ENCODE results near the gene ZKSCAN3.
A peak's percentile ranks its signal among the peaks of the same experiment; 100 is the strongest.
"Not testable (repeated sequence)": the region's sequence is repeated elsewhere in the genome, so short reads cannot be mapped to it uniquely, and the experiment has no call there.

The ZKSCAN3 gene
- total RNA-seq = 3.6 to 7.9 (median 6.9) reads per million in 4 donors

DNA sequence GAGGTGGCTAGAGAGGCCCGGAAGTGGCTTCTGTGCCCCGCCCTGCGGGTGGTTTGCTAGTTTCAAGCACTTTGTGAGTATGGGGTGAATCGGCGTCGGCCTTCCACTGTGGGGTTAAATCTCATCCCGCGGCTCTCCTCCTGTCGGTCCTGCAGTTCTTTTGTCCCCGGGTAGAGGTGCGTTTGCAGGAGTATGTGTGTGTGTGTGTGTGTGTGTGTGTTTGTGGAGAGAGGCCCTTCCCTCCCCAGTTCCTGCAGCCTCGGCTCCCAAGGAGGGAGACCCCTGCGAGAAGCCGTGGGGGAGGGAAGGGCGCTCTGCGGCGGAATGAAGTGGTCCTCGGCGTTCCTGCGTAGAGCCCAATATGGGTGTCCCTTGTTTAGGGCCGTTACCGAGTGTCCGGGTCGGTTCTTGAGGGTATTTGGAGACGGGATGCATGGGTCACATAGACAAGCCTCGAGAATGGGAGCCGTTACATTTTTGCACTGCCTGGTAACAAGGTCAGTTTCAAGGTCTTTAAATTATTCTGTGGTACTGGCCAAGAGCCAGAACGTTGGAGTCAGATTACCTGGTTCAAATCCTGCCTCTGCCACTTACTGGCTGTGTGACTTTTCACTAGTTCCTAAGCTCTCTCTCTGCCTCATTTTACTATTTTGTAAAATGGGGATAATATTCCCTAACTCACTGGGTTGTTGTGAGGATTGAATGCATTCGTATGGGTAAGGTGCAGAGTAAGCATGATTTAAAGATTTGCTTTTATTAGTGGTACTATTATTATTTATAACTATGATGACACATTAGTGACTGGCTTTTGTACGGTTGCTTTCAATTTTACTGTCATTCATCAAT, at the start of gene ZKSCAN3:
TSS of gene ZKSCAN3 (plus strand) at position 56 of the 846 bp plus-strand sequence. CDS start 9,640 bp downstream, outside the sequence.
- DNase-seq = peak; percentile 56 to 87 (median 70)

DNA sequence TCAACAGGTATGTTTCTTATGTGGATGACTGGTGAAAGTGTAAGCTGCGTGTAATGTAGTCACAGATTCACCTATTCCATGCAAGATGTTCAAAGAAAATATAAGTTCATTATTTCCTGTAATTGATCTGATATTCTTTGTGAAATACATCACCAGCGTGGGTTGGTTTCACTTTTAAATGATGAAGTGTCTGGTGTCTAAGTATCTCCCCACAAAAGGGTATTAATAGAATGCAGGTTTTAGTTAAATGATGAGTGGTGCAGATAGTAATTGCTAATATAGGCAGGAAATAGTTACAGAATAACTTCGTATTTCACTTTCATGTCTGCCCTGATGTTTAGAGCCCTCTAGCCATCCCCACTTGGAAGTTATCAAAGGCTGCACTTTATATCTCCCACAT, 46.2 kb upstream of the ZKSCAN3 start:
- DNase-seq = peak in 1 of 5 donors; percentile 6

DNA sequence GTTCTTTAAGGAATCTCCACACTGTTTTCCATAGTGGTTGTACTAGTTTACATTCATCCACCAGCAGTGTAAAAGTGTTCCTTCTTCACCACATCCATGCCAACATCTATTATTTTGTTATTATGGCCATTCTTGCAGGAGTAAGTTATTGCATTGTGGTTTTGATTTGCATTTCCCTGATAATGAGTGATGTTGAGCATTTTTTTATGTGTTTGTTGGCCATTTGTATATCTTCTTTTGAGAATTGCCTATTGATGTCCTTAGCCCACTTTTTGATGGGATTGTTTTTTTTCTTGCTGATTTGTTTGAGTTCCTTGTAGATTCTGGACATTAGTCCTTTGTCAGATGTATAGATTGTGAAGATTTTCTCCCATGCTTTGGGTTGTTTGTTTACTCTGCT, 43.4 kb upstream of the ZKSCAN3 start:
- not testable (repeated sequence) for DNase-seq

DNA sequence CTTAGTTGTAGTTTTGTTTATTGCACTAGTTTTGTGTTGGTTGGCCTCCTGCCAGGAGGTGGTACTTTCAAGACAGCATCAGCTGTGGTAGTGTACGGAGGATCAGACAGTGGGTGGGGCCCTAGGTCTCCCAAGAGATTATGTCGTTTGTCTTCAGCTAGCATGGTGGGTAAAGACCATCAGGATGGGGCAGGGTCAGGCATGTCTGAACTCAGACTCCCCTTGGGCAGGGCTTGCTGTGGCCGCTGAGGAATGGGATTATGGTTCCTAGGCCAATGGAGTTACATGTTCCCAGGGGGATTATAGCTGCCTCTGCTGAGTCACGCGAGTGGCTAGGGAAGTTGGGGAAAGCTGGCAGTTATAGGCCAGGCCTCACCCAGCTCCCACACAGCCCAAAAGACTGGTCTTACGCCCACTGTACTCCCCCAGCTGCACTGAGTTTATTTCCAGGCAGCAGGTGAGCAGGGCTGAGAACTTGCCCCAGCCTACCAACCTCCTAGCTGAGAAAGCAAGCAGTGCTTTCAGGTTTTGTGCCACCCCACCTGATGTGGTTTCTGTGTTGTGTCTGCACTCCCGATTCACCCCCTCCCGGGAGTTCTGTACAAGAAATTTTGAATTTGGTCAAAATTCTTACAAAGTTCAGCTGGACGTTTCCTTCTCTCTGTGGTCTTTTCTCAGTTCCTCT, 38.5 kb upstream of the ZKSCAN3 start:
- no peak for DNase-seq

DNA sequence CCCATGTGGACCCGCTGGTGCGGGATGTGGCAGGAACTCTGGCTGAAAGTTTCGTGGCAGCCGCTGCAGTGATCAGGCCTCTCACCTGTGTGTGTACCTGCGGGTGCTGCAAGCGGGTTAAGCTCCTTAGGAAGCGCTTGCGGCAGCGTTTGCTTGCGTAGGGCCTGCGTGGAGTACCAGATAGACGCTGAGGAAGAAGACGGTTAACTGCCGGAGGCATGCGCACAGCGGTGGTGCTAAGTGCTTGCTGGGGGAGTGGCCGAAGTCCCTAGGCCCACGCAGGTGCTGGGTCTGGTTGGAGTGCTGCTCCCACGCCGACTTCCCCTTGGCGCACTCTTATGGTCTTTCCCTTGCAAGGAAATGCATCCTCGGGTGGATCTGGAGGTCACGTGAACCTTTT, 36.8 kb upstream of the ZKSCAN3 start:
- DNase-seq = no peak

DNA sequence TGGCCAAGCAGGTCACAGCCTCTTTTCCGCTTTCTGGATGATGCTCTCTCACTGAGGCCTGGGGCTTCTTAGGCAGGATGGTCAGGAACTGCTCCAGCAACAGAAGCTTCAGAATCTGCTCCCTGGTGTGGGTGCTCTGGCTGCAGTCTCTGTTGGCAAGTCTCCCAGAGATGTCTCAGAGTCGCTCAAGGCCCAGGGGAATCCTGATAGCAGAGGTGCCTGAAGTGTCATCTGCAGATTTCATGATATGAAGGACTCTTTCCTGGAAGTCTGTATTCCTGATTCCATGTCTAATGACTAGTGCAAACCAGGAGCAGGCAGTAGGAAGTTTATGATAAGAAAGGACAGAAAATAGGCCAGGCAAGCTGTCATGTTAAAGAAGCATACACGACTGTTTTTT, 34.1 kb upstream of the ZKSCAN3 start:
- no peak for DNase-seq

DNA sequence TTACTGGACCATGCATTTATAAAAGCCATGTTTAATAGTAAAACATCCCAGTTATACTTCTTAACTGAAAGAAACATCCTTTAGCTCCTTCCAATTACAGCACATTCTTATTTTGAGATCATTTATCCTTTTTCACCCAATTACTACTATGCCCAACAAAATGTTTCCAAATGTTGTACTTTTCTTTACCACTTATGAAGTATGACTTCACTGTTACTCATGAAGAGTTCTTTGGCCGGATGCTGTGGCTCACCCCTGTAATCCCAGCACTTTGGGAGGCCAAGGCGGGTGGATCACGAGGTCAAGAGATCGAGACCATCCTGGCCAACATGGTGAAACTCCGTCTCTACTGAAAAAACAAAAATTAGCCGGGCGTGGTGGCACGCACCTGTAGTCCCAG, 31.9 kb upstream of the ZKSCAN3 start:
- DNase-seq = not testable (repeated sequence)

DNA sequence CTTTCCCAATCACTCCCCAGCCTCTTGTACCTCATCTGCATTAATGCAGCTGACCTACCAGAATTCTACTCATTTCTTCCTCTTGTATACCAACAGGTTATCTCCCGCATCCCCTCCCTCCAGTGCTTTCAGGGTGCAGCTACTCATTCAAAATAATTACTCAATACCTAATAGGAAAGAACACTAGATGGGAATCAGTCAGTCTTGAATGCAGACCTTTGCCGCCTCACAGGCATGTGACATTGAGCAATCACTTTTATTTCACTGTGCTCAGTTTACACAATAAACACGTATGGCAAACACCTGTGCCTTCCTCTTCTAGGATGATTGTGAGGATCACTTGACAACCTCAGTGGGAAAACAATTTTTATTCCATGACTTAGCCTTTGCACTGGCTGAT, 27.1 kb upstream of the ZKSCAN3 start:
- no peak for DNase-seq

DNA sequence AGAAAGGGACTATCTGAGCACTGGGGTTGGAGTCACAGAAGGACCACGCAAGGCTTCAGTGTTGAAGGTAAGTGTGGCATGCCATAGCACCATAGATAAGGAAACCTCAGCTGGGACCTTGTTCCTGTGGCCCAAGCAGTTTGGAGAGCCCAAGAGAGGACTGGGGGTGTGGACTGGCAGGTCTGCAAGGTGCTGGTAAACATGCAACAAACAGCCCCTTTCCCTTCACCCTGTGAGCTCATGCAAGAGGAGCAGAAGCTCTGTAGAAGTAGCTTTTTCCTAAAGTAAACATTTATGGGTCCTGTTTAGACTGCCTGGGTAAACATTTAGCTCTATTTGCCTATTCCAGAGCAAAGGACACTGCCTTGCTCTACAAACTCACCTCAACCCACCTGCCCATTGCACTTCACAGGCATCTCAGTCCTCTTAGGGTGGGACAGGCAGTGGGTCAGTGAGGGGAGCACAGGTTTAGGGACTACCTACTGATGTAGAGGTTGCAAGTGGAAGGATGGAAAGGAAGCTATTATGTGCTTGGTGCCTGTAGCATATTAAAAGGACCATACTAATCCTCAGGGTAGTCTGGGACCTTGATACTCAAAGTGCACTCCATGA, 25.8 kb upstream of the ZKSCAN3 start:
- DNase-seq = no peak

DNA sequence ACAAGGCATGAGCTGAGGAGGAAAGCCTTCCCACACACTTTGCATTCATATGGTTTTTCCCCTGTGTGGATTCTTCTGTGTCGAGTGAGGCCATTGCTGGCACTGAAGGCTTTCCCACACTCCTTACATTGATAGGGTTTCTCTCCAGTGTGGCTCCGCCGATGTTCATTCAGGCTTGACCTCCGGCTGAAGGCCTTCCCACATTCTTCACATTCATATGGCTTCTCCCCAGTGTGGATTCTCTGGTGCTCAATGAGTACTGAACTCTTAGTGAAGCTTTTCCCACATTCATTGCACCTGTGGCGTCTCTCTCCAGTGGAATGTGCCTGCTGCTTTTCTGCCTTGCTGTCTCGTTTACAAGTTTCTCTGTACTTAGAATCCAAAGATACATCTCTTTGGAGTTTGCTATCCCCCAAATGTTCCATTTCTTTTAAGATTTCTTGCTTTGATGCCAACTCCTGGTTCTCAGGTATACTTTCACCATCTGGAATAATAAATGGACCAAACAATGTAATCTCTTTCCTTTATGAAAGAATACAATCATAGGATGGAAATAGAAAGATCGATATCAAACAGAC, 23.3 kb upstream of the ZKSCAN3 start:
- no peak for DNase-seq

DNA sequence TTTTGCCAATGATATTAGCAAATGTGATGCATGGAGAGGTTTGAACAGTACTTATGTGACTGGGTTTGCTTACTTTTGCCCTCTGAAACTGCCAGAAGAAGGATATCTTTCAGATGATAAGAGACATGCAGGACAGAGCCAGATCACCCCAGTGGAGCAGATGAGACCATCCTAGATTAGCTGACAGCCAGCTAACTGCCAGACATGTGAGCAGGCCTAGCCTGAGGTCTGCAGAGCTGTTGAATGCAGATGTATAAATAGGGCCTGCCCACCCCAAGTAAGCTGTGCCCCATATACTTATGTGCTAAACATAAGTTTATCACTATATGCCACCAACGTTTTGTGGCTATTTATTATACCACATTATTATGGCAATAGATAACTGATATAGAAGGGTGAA, 19.7 kb upstream of the ZKSCAN3 start:
- DNase-seq = no peak

DNA sequence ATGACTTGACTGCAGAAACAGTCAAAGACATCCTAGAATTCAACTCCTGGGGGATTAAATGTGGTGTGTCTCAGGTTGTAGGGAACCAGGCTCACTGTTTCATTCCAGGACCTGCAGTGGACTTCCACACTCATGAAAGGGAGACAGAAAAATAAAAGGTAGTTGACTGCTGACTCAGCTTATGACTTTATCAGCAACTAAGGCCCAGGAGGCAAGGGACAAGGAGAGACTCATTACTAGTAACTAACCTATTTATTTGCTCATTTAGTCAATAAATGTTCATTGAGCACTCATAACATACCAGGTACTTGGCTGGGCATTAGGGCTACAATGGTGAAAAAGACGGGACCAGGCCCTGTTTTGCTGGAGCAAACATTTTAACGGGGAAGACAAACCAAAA, 16.7 kb upstream of the ZKSCAN3 start:
- no peak for DNase-seq

DNA sequence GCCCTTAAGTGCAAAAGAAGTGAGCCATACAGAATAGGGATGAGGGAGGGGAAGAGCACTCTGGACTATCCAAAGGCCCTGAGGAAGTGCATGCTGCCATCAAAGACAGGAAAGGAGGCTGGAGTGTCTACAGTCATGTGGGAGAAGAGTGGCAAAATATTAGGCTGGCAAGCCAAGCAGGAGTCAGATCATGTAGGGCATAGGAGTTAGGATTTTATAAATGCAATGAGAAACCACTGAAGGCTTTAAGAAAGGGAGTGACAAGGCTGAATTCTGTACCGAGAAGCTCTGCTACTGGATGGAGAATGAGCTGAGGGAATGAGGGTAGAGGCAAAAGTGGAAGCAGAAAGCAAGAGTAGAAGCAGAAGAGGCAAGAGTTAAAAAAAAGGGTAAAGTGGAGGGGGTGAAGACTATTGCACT, 16.1 kb upstream of the ZKSCAN3 start:
- DNase-seq = no peak

DNA sequence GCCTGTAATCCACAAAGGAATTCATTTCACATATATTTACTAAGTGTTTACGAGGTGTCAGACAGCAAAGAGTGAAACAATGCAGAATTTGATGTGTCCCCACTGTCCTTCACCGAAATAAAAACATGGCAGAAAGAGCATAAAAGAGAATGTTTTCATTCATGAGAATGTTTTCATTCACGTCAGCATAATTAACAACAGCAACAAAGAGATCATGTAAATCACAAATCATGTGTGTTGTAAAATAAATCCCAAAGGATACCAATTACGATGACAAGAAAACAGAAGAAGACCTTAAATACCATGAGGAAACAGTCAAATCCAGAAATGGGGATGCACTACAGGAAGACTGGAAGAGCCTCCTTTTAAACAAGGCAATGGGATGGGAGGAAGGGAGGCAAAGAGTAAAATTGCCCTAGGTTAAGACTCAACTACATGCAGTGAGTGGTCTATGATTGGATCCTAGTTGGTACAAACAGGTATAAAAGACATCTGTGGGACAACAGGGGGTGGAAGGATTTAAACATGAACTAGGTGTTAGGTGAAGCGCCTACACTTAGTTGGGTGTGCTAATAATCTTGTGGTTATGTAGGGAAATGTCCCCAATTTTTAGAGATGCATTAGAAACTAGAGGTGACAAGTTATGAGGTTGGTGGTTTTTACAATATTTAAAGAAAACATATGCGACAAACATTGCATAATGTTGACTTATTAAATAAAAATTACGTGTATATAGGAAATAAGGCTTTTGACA, 15.3 kb upstream of the ZKSCAN3 start:
- no peak for DNase-seq

DNA sequence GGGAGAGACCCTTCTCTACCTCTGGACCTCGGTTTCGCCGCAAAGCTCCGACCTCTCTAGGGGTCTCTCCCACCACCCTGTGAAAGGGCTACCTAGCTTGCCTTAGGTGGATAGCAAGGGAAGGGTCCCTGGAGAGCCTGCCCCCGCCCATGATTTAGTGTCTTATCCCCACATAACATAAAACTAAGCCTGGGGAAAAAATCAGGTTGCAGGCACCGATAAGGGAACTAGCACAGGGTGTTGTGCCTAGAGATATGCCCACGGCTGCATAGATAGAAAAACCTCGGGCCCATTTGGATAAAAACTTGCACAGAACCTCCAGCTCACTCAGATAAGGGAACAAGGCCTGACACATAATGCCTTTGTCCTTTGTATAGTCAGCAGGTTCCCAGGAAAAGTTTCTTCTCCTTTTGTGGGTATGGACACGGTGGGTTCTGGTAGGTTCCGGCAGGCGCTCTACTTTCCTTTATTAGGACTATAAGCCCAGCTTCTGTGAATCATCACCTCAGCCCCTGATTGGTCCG, 14.6 kb upstream of the ZKSCAN3 start:
- no peak for DNase-seq

DNA sequence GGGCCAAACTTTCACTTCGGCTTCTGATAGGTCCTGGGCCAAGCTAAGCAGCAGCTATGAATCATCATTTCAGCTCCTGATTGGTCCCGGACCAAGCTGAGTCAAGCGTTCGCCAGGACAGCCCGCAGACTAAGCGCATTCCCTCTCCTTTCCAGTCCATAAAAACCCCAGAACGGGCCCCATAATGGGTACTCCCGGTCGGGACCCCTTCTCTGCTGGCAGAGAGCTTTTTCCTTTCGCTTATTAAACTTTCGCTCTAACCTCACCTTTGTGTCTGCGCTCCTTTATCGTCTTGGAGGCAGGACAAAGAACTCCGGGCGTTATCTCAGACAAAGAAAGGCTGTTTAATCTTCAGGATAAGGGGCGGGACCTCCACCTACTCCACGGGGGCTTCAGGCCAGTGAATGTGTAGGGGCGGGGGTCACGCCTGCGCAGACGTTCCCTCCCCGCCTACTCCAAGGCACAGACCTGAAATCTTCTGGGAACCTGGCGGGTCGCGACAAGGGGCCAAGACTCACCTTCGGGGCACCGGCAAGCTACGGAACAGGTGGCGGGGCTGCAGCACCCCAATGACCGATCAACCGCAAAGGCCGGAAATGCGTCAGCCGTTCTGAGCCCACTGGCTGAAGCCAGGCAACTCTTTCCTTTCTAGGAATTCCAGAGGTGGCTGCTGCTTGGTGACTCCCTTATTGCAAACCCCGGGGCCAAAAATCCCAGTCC, 14.0 kb upstream of the ZKSCAN3 start, which contains the start of gene ZSCAN31:
TSS of gene ZSCAN31 (minus strand) at position 585 of the 720 bp plus-strand sequence. CDS start 6,465 bp downstream, outside the sequence.
- DNase-seq = peak; percentile 57 to 82 (median 73)

DNA sequence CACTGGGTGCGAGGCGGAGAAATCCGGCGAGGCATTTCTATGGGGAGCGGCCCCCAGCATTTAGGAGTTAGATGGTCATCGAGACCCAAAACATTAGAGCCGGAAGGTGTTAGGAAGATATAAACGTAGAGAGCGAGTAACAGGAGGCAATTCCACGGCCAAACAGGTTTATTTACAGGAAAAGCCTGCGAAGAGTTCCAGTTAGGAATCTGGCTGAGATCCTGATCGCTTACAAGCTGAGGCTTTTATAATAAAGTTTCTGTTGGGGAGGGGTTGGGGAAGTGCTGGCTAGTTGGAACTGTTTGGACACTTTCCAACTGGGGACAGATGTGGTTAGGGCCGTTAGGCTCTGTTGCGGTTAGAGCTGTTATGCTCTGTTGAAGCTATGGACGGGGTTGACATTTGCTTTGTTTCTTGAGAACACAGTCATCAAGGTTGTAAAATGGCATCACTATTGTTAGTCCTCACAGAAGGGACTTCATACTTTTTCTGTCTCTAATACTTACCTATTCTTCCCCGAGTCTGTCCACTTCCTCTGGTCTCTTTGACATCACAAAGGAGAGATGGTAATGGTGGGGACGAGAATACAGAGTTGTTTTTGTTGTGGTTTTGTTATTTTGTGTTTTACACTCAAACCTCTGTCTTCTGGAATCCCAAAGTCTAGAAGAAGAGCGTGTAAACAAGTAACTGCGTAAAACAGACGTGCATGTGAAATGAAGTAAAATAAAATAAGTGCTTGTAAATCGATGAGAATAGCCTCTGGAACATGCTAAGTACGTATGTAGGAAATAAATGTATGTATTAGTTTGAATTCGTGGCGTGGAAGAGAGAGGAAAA, 13.2 kb upstream of the ZKSCAN3 start:
- peak in 1 of 5 donors; percentile 24 for DNase-seq

DNA sequence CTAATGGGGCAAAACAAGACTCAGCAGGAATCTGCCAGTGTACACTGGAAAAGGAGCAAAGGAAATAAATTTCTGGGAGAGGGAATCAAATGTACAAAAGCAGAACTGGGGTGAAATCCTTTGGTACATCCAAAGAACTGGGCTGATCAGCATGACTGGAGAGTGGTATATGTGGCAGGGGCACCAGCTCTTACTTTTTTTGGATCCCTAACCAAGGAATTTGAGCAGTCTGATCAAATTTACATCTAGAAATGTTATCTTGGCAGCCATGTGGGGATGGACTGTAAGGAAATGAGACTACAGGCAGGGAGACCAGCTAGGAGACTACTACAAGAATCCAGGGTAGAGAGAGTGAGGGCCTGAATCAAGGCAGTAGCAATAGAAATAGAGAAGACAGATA, 12.6 kb upstream of the ZKSCAN3 start:
- no peak for DNase-seq

DNA sequence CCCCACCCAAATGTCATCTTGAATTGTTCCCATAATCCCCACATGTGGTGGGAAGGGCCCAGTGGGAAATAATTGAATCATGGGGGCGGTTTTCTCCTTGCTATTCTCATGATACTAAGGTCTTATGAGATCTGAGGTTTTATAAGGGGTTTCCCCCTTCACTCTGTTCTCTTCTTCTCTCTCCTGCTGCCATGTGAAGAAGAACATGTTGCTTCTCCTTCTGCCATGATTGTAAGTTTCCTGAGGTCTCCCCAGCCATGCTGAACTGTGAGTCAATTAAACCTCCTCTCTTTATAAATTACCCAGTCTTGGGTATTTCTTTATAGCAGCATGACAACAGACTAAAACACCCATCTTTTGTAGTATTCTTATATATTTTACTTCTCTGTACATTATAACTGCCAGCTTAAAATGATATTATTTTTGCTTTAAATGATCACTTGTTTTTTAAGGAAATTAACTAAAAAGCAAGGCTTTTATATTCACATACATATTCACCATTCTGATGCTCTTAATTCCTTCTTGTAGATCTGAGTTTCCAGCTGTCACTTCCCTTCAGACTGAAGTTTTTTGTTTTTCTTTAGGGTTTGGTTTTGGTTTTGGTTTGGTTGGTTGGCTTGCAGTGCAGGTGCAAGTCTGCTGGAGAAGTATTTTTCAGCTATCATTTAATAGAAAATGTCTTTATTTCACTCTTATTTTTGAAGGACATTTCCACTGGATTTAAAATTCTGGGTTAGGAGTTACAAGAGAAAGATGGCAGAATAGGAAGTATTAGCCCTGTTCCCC, 9.2 kb upstream of the ZKSCAN3 start:
- DNase-seq = no peak
